A549 treated with CpdA at 1 μM for 4 hours (cell line): Measurements from ENCODE around the gene HSPB8. TPM values are rescaled to one million over a fixed set of nuclear protein-coding genes. Genes with fewer than 3 reads are reported as not detected.

Experiments
- total RNA-seq: library from RNA; stranded (reverse); fragments of 200-300 nt; extraction: Qiagen RNA extraction; gene quantifications from 5 replicates; pipeline ENCODE4 v1.2.3, GENCODE V29; 2022; ENCODE audit warnings: low read depth

HSPB8 gene
- 13.1 to 21.0 TPM (median 15.4 TPM) in 5 replicates for total RNA-seq

DNA sequence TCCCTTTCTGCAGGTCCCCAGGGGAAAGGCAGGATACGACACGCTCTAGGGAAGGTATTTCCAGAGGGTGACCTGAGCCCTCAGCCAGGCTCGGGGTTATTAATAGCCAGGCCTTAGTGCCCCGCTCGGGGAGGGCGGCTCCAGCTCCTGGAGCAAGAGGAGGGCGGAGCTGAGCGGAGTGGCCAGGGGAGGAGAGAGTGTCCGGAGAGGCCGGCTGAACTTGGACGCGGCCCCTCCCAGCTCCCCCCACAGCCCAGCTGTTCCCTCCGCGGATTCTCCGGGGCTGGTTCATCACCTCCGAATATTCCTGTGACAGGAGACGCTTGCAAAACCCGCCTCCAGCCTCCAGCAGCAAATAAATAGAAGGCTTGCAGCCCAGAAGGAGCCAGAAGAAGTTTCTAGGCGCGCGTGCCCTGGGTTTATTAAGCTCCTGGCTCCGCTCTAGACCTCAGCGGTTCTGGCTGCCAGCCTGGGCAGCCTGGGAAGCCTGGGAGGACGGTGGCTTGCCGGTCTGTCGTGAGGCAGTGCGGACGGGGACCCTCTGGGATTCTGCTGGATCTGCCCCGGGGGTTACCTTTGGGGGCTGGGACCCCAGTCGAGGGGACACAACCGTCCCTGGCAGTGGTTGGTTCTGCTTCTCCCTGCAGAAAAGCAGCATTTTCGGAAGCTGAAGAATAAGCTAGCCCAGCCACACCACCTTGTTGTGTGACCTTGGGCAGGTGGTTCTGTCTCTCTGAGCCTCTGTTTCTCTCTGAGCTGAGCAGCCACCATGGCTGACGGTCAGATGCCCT is at the start of gene HSPB8:
Gene HSPB8, plus strand, starts transcription at position 388 of the 791 bp plus-strand sequence. Its CDS starts 382 bp downstream, at position 770.

Other genes with a start within 250 kb of the HSPB8 start
- not detected in 5 replicates for gene SRRM4, start 197.4 kb upstream of the HSPB8 start, total RNA-seq
- gene CCDC60, start 155.8 kb downstream of the HSPB8 start, total RNA-seq = not detected in 5 replicates